HG03045 (cell line): Measurements from ENCODE around the gene C5.

Source experiments
- ATAC-seq: cut with Tn5 transposase; IDR thresholded peaks from one replicate; pipeline ENCODE4 v1.9.1; 2021; ENCODE audit warnings: mild to moderate bottlenecking, moderate library complexity; ENCODE audit not compliant: unreplicated experiment

Gene C5

DNA sequence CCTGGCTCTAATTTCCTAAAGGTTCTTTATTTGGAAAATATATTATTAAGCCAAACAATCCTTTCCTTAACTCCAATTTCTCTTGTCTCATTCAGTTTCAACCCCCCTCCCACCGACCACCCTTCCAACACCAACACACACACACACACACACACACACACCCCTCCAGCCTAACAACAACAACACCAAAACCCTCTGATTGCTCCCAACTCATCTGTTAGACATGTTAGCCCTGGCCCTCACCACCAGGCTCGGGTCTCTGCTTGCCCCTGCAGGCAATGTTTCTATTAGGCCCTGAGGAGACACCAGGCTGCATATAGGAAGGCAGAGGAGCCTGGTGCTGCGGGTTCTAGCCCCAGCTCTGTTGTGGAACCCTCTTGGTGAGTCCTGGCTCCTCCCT is 105.1 kb downstream of the C5 start:
- no peak for ATAC-seq

DNA sequence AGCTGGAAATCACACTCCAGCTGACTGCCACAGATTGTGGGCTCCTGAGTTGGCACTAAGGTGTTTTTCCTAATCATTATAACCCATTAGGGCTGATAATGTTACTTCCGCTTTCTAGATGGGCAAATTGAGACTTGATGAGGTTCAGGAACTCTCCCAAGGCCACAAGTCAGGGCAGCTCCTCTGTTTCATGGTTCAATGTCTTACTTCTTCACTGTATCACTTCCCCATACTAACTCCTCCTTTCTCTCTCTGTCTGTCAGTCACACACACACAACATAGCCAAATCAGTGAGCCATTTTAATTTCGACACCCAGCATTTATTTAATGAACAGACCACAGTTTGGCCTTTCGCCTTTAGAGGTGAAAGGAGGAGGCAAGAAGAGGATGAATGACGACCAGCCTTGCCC is 105.6 kb downstream of the C5 start:
- peak; percentile 89 for ATAC-seq

DNA sequence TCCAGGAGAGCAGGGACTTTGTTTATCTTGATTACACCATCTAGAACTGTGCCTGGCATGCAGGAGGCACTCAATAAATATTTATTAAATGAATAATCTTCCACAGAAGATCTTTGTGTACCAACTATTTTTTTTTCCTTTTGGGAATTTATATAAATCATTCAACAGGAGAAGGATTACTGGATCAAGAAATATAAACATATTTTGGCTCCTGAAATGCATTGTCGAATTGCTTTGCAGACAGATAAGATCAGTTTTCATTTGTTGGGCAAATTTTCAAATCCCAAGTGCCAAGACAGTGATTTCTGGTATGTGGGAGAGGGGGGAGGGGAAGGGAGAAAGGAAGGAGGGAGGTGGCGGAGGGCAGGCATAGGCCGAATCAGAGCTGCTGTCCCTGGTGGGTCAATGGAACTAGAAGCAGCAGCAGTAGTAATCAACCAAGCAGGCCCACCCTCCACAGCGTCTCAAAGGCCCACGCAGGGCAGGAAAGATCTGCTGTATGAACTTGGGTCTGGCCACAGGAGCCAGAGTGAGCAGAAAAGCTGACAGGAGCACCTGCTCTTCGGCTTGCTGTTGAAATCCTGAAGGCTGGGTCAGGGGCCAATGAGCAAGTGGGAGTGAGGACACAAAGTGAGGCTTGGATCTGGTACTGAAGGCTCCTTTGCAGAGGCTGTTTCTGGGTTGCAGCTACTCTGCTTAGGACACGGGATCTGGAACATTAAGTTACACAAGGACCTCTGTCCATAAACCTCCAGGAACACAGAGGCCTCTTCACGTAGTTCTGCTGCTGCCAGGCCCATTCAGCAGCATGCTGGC is 107.7 kb downstream of the C5 start:
- no peak for ATAC-seq

DNA sequence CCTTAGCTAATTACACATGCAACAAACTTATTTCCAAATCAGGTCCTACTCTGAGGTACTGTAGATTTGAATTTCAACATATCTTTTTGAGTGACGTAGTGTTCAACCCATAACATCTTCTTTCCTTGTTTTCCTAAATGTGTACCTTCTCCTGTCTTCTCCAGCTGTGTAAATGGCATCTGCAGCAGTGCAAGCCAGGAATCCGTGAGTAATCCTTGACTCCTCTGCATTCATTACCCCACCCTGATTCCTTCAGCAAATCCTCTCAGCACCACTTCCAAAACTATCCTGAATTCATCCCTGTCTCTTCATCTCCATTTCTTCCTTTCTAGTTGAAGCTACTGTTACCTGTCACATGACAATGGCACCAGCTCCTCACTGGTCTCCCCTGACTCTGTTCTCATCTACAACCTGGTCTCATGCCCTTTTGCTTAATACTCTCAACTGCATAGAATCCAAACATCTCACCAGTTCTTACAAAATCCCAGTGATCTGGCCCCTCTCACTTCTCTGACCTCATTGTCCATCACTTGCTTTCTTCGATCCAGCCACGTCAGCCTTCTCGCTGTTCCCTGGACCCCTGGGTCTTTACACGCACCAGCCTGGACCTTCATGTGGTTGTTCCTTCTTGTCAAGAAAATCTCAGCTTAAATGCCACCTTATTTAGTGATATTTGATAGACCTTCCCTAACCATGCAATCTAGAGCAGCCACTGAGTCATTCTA is 108.9 kb downstream of the C5 start:
- no peak for ATAC-seq

DNA sequence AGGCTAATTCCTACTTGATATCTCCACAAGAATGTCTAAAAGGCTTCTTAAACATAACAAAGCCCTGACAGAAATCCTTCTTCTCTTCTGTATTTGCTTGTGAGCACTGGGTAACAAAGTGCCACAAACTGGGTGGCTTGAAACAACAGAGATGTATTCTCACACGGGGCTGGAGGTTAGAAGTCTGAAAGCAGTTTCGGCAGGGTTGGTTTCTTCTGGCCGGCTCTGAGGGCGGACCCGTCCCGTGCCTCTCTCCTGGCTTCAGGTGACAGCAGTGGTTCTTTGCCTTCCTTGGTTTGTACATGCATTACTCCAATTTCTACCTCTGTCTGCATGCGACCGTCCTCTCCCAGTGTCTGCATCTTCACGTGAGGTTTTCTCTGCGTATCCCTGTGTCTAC is 109.5 kb downstream of the C5 start:
- ATAC-seq = no peak

DNA sequence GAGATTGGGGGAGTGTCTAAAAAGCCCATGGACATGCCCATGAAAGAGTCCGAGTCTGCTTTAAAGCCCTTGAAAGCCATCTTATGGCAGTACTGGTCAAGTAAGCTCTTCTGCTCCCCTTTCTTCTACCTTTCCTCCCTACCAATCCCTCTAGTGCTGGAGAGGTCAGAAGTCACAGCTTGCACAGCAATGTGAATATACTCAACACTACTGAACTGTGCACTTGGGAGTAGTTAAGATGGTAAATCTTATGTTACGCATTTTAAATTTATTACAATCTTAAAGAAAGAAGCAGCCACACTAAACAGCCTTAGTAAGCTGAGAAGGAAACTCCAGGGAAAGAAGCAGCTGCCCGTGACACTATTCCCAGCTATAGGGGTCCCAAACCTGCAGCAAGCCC is 111.2 kb downstream of the C5 start:
- ATAC-seq = no peak

DNA sequence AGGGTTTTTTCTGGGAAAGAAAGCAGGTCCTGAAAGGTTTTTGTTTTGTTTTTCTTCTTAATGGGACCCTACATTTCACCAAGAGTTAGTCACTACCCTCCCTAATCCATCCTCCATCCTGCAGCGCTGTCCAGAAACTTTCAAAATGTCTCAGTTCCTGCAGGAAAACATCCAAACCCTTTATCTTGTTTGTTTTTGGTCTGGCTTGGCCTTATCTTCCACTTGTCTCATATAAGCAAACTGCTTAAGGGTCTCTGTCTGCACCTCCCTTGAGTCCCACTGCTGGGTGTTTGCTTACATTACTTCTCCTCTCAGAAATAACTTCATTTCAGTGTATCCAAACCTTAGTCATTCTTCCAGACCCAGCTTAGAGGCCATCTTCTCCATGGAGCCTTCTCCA is 112.5 kb downstream of the C5 start:
- no peak for ATAC-seq

DNA sequence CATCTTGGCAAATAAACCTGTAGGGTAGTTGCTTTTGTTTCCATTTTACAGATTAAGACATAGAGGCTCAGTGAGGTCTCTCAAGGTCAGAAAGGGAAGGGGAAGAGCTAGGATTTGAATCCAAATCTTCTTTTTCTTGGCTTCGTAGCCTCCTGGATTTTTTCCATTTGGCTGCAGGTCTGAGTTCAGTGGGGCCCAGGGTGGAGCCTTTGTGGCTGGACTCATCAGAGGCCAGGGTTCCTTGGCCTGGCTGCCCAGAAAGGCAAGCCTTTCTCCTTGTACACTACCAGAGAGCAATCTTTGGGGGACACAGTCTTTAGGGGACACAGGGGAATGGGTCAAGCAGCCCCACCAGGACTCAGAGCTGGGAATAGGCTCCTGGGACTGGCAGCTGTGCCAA is 112.9 kb downstream of the C5 start:
- no peak for ATAC-seq

DNA sequence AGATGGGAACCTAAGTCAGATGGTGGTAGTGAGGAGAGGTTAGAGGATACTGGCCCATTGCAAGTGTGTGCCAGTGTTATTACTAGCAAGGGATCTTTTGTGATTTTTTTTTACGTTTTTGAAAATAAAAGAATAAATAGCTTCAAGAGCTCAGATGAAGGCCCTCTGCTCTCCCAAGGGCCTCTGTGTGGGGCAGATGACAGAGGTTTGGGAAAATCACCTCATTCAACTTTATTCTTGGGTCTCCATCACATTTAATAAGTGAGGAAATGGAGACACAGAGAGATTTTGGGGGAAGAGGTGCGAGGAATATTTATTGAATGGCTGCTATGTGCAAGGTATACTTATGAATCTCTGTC is 113.3 kb downstream of the C5 start:
- ATAC-seq = no peak

DNA sequence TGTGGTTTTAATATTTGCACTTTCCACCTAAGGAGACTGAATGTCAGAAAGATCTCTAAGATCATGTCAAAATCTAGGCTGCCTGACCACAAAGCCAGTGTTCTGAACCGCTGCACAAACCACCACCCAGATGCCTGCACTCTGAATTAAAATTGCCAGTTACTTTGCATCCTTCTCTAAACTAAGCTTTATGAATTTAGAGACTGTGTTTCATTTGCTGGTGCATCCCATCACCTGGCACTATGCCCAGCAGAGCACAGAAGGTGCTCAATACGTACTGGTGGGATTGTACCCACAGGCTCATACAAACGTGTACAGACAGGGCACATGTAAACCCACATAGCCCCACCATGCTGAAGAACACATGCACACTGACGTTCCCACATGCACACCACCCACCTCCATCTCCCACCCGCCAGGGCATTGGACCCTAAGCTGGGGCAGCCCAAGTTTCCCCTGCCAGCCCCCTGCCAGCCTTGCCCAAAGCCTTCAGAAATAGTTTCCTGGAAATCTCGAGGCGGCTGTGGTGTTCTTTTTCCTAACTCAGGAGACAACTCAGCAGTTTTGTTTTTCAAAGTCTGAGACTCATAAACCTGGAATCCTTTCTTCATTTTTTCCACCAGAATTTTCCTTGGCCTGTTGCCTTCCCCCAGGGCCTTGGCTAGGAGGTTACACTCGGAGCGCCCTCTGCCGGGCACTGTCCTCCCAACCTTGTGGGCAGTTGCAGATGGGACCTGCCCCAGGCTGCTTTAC is 113.9 kb downstream of the C5 start:
- ATAC-seq = no peak

DNA sequence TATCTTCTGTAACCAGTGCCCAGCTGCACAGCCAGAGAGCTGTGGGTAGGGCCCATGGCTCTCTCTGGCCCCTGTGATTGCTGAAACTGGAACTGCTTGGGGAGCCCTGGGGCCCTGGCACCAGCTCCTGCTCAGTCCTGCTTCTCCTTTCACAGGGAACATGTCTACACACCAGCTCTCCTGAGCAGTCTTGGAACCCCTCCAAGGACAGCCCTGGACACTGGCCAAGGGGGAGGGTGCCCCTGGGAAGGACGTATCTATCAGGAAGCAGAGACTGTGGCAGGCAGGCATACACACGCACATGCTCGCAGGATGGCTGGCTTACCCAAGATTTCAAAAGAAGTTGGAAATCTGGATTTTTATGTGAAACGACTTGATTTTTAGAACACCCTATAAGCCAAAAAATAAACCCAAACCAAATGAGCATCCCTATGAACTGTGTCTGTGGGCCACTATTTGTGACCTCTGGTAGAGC is 114.7 kb downstream of the C5 start:
- no peak for ATAC-seq

DNA sequence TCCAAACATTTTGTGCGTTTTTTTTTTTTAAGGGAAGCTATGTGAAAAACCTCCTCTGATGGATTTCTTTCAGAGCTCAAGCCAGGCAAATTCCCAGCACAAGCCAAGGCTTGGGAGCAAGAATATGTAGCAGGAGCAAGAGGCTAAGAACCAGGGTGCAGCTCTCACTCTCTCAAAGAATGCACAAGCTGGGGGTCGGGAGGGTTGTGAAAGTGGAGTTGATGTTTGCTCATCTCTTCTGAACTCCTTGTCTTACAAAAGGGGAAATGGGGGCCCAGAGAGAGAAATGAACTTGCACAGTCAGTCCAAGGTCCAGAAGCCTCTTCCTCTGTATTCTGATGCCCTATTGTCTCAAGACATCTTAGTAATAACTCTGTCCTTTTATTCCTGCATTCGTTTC is 115.8 kb downstream of the C5 start:
- ATAC-seq = no peak

DNA sequence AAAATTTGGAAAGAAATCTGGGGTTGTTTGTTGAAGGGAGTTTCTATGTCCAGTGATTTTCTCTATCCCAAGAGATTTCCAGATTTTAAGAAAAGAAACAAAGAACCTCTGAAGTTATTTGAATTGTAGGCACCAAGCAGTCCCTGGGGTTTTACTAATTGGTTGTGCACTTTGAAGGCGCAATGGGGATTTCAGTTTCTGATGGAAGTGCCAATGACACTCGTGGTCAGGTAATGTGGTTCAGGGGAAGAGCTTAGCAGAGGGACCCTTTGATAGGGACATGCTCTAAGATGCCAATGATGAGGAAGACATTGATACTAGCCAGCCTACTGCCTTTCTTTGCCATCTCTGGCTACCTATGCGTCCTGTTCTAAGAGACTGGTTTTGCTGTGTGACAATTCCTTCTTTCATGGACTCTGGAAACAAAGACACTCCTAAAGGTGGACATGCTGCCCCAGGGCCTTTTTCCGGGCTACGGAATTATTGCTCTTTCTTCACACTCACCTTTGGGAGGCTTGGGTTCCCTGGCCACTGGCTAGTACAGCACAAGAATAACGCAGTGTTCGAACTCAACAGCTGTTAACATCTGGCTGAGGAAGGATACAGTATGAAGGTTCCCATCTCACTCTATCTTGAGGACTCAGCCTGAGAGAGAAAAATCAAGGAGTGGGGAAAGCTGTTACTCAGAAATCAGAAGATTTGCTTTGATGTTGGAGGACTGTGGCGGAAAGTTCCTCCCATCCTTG is 116.6 kb downstream of the C5 start:
- ATAC-seq = no peak

DNA sequence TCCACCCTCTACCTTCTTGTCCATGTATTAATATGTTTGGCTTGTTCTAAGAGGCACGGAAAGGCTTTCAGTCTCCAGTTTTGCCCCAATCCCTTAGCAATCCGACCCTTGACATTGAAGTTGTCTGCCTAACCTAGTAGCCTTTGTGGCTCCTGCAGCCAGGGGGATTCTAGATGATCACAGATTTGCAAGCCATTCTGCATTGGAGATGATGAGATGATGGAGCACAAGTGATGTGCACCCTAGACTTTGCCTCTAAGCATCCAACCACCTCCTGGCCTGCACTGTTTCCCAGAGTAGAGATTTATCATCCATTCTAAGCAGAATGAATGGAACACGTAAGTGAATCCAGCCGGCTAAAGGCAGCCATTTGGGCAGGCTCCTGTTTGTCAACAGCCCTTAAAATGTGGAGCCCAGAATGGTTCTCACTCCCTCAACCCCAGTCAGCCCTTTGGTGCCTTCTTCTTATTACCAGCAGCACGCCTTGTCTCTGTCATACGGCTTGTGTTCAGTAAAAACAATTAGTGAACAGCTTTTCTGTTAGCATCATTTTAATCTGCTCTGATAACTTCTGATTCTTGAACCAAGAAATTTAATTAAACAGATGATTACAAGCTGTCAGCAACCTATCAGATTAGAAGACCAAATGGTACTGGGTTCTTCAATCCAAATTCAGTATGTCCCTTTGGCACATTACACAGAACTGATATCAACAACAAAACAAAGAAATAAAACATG is 117.8 kb downstream of the C5 start:
- ATAC-seq = no peak

DNA sequence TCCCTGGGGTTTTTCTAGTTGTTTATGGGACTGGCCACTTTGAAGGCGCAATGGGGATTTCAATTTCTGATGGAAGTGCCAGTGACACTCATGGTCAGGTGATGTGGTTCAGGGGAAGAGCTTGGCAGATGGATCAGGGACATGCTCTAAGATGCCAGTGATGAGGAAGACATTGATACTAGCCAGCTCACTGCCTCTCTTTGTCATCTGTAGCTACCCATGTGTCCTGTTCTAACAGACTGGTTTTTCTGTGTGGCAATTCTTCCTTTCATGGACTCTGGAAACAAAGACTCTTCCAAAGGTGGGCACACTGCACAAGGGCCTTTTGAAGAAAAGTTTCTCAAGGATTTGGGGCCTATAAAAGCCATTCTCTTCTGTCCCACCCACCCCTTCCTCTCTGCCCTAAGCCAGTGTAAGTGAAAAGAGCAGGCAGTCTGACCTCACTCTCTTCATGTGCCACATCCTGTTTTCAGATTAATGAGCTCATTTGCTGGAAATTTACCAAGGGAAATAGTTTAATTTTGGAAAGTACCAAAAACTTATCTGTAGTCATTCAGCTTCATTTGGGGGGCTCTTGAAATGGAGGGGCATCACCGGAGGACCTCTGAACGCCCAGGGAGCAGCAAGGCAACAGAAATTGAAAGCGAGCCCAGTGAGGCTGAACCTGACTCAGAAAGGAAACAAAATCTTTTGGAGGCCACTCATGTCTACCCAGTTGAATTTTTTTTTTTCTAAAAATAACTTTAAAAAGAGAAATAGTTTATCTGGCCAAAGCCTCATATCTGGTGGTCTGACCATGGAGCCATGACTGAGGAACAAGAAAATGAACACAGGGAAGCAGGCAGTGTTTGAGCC is 118.6 kb downstream of the C5 start:
- peak; percentile 39 for ATAC-seq

DNA sequence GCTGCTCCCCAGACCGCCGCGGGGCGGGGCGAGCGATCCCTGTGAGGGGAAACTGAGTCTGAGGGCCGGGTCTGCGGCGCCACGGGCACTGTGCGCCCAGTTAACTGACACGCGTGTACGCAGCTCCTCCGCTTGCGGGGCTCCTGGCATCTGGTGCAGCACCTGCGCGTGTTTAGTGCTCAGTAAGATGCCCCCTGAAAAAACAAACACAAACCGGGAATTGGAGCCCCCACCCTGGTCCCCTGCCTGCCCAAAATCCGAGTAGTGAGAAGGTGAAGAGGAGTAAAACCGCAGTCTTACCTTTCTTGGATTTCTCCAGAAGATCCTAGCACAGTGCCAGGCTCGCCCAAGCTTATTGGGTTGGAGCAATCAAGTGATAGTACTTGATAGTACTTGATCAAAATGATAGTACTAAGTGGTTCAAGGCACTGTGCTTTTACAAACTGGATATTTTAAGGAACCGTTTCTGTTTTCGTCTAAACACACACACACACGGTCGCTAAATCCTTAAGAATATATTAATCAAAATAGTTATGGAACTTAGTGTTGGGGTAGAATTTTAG is 120.8 kb downstream of the C5 start:
- no peak for ATAC-seq

DNA sequence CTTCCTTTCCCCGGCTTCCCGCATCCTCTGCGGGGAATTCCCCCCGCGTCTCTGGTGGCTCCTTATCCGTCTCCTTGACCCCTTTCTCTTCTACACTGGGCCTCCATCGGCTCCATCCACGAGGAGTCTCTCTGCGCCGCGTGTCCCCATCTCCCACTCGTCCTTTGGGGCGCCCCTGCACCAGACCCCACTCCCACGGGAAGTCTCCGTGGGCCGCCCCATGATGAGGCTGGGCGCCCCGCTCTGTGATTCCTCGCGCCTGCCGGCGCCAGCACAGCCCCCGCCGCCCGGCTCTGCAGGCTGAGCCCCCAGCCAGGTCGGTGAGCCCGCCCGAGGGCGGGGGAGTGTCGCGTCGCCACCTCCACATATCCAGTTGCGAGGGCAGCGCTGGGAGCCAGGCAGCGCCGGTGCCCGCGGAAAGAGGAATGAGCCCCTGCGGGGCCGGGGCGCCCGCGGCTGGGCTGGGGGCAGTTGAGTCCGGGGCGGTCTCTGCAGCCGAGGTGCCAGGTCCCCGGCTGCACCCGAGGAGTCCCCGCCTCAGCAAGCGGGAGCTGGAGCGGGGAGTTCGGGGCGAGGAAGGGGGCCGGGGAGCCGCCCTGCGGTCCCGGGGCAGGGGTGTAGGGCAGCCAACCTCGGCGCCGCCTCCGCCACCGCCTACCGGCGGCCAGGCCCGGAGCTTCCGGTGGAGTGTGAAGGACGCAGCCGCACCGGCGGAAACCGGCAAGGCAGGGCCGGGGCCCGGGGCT is 121.4 kb downstream of the C5 start:
- ATAC-seq = peak; percentile 38

DNA sequence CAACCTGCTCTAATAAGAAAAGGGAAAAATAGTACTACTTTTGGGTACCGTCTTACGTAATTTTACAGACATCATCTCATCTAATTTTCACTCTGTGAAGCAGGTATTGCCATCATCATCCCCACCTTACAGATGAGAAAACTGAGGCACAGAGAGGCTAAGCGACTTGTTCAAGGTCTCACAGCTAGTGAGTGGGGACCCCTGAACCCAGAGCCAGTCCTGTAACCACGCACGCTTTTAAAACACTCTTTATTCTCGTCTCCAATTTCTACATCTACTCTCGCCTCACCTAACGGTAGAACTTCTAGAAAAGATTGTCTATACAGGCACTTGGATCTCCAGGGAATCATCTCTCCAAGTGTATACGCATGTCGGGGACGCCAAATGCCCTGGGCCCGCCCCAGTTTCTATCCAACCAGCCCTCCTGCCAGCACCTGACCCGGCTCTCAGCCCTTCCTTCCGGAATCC is 122.0 kb downstream of the C5 start:
- no peak for ATAC-seq
